ENCODE results near the gene RAD51B. TPM values are rescaled to one million over a fixed set of nuclear protein-coding genes. Genes with fewer than 3 reads are reported as not detected.

The RAD51B gene
- total and polyA plus RNA-seq, 9 of the 15 experiments (the other 6 are each of a cell fraction or from before 2014, with no cell fraction given): 8.5 to 17.3 (median 11.3) TPM

DNA sequence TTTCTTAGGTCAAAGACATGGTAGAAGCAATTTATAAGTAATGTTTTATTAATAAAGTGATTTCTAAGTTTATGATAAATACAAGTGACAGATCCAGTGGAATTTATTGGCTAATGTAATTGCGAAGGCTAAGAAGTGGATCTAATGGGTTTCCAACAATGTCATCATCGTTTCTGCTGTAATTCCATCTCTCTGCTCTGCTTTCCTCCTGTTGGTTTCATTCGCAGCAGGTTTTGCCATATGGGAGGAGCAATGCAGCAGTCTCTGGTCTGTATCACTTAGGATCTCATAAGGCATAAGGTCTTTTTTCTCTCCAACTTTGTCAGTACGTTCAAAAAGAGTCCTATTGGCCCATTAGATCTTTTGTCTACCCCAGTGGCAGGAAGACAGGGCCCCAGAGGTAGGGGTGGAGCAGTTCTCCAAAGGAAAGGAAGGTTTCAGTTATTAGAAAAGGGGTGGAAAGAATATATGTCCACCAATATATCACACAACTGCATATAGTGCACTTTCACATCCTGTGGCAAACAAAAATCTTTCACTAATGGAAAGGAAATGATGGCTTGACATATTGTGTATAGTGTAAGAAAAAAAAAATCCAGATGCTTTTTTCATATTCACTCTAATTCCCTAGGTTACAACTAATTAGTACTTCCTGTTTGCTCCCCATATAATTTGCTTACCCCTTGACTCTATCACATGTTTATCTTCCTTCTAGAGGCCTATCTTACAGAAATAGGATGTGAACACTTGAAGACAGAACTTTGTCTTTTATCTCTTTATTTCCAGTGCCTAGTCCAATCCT lies 522.0 kb downstream of the RAD51B start:
- intact Hi-C loops (cut with micrococcal nuclease) (no loop called here), in situ Hi-C loops (cut with MboI) (no loop called here)
- Histone ChIP-seq H3K36me3 (ENCODE audit: control insufficient read depth, insufficient read depth, low read length) (no peaks in the 10 kb centered on the region), H3K4me2 (ENCODE audit: insufficient read depth, low read length) (peak overlapping the region; percentile 8; the same call in 1 of the 2 replicates), H3K9me3 (replicated peaks; ENCODE audit: control insufficient read depth, insufficient read depth, low read depth, low read length) (no peaks in the 10 kb centered on the region), H3K4me1 (replicated peaks in 1 of 2; ENCODE audit: control insufficient read depth in 2 of 2, insufficient read depth in 2 of 2, low read length in 2 of 2) (peaks cover 0 to 6% of the 10 kb centered on the region in 2 experiments; a peak in 3 of 5 replicates), H3K9me1 (ENCODE audit: control insufficient read depth, insufficient read depth, low read length) (no peaks in the 10 kb centered on the region), H3K4me3 (no peak overlapping the region), H3K79me2 (ENCODE audit: control insufficient read depth, insufficient read depth, low read length) (no peaks in the 10 kb centered on the region), H4K20me1 (replicated peaks; ENCODE audit: control insufficient read depth, insufficient read depth, low read length) (no peaks in the 10 kb centered on the region), H3K27ac (ENCODE audit: extremely low read depth, low read depth, low read length) (no peak overlapping the region), H2AFZ (ENCODE audit: low read depth, low read length) (no peak overlapping the region), H3K9ac (ENCODE audit: insufficient read depth in 1 of 2, low read depth in 2 of 2, low read length in 2 of 2) (no peak overlapping the region), H3K27me3 (ENCODE audit: control insufficient read depth in 2 of 2, insufficient read depth in 2 of 2, low read length in 2 of 2) (no peaks in the 10 kb centered on the region)
- POLR2A ChIA-PET: interaction anchor here (1.0 kb wide), 1 partner anchor 19 kb away, joined by 4 read pairs; no protein-coding TSS in a partner anchor
- 51% methylated on average over 4 of the region's 4 CpGs for WGBS (ENCODE audit: insufficient coverage, low coverage, missing lambda C conversion rate)
- CTCF ChIA-PET (ENCODE audit: low intra/inter-chr PET ratio): no interaction called here
- ATAC-seq (no peak), DNase-seq (ENCODE audit: extremely low read depth in 1 of 4, low spot score in 3 of 4) (no peak), FAIRE-seq (no peak)
- no TSS peak for BruUV-seq (replicated peaks)
- TF ChIP-seq L3MBTL2 (IDR thresholded peaks at IDR 0.05): peak; percentile 75
- TF ChIP-seq, protein P1, sequence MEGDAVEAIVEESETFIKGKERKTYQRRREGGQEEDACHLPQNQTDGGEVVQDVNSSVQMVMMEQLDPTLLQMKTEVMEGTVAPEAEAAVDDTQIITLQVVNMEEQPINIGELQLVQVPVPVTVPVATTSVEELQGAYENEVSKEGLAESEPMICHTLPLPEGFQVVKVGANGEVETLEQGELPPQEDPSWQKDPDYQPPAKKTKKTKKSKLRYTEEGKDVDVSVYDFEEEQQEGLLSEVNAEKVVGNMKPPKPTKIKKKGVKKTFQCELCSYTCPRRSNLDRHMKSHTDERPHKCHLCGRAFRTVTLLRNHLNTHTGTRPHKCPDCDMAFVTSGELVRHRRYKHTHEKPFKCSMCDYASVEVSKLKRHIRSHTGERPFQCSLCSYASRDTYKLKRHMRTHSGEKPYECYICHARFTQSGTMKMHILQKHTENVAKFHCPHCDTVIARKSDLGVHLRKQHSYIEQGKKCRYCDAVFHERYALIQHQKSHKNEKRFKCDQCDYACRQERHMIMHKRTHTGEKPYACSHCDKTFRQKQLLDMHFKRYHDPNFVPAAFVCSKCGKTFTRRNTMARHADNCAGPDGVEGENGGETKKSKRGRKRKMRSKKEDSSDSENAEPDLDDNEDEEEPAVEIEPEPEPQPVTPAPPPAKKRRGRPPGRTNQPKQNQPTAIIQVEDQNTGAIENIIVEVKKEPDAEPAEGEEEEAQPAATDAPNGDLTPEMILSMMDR (IDR thresholded peaks at IDR 0.05 in 2 of 3, conservative IDR thresholded peaks at IDR 0.05 in 1 of 3; ENCODE audit: insufficient read depth in 2 of 3, low read depth in 1 of 3, low read length in 3 of 3): no peak
- TF ChIP-seq, protein P2, sequence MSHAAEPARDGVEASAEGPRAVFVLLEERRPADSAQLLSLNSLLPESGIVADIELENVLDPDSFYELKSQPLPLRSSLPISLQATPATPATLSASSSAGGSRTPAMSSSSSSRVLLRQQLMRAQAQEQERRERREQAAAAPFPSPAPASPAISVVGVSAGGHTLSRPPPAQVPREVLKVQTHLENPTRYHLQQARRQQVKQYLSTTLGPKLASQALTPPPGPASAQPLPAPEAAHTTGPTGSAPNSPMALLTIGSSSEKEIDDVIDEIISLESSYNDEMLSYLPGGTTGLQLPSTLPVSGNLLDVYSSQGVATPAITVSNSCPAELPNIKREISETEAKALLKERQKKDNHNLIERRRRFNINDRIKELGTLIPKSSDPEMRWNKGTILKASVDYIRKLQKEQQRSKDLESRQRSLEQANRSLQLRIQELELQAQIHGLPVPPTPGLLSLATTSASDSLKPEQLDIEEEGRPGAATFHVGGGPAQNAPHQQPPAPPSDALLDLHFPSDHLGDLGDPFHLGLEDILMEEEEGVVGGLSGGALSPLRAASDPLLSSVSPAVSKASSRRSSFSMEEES (CRISPR knock-in tag; IDR thresholded peaks at IDR 0.05): peak; percentile 29; the same call in 1 of the 2 replicates
- TF ChIP-seq PYGO2 (tag; IDR thresholded peaks at IDR 0.05): no peak
- TF ChIP-seq JUN (IDR thresholded peaks at IDR 0.05; ENCODE audit: borderline replicate concordance, low read depth, low read length): no peak
- no peak for TF ChIP-seq JUN (CRISPR knock-in tag; IDR thresholded peaks at IDR 0.05; ENCODE audit: borderline replicate concordance)
- TF ChIP-seq, protein P3, sequence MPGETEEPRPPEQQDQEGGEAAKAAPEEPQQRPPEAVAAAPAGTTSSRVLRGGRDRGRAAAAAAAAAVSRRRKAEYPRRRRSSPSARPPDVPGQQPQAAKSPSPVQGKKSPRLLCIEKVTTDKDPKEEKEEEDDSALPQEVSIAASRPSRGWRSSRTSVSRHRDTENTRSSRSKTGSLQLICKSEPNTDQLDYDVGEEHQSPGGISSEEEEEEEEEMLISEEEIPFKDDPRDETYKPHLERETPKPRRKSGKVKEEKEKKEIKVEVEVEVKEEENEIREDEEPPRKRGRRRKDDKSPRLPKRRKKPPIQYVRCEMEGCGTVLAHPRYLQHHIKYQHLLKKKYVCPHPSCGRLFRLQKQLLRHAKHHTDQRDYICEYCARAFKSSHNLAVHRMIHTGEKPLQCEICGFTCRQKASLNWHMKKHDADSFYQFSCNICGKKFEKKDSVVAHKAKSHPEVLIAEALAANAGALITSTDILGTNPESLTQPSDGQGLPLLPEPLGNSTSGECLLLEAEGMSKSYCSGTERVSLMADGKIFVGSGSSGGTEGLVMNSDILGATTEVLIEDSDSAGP (CRISPR knock-in tag; IDR thresholded peaks at IDR 0.05): no peak
- TF ChIP-seq, protein P4, sequence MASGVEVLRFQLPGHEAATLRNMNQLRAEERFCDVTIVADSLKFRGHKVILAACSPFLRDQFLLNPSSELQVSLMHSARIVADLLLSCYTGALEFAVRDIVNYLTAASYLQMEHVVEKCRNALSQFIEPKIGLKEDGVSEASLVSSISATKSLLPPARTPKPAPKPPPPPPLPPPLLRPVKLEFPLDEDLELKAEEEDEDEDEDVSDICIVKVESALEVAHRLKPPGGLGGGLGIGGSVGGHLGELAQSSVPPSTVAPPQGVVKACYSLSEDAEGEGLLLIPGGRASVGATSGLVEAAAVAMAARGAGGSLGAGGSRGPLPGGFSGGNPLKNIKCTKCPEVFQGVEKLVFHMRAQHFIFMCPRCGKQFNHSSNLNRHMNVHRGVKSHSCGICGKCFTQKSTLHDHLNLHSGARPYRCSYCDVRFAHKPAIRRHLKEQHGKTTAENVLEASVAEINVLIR (CRISPR knock-in tag; IDR thresholded peaks at IDR 0.05): no peak
- no peak for TF ChIP-seq FOXM1 (IDR thresholded peaks at IDR 0.05; ENCODE audit: low read depth)
- no peak for TF ChIP-seq FOXM1 (CRISPR knock-in tag; IDR thresholded peaks at IDR 0.05; ENCODE audit: low read depth)

Measured in K562 (cell line).